ENCODE data around the gene GPC5.

The GPC5 gene

DNA sequence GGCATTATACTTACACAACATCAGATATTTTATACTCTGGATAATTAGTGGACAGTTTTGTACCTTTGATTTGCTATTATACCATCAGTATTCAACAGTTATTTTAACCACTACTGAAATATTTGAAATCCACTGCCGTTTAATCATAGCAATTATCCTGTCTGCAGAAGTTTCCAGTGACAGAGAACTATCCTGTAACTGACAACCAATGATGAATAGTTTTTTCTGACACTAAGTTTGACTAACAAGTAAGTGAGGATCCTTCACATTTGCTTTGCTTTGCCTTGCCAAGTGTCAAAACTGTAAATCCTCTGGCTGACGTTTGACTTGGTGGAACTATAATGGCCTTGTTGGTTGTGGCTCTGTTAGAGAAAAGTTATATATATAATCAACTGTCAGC lies 410.7 kb downstream of the GPC5 start:
- TF ChIP-seq, protein P1, sequence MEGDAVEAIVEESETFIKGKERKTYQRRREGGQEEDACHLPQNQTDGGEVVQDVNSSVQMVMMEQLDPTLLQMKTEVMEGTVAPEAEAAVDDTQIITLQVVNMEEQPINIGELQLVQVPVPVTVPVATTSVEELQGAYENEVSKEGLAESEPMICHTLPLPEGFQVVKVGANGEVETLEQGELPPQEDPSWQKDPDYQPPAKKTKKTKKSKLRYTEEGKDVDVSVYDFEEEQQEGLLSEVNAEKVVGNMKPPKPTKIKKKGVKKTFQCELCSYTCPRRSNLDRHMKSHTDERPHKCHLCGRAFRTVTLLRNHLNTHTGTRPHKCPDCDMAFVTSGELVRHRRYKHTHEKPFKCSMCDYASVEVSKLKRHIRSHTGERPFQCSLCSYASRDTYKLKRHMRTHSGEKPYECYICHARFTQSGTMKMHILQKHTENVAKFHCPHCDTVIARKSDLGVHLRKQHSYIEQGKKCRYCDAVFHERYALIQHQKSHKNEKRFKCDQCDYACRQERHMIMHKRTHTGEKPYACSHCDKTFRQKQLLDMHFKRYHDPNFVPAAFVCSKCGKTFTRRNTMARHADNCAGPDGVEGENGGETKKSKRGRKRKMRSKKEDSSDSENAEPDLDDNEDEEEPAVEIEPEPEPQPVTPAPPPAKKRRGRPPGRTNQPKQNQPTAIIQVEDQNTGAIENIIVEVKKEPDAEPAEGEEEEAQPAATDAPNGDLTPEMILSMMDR (IDR thresholded peaks at IDR 0.05; ENCODE audit: low read depth, low read length) = no peak
- no peak overlapping the region for H3K4me3 ChIP-seq (ENCODE audit: low read depth, low read length)
- no peak for DNase-seq (ENCODE audit: low read depth, low spot score)
- in situ Hi-C loops (cut with HindIII; ENCODE audit: low sequenced_read_pairs) = no loop called here

DNA sequence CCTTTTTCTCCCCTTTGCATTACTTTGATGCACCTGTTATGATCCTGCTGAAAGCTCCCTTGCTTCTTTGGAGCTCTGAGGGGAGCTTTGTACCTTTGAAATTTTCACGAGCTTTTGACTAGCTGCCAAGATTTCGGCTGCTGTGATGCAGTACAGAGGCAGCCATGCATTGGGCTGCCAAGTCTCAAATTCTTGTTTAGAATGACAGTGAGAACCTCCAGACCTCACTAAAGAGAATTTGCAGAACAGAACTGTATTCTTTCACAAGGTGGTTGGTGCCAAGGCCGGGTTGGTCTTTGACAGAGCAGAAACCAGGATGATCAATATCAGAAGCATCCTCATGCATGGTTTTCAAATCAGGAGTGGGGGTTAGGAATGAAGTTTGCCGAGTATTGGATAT lies 414.8 kb downstream of the GPC5 start:
- no peak overlapping the region for H3K4me3 ChIP-seq (ENCODE audit: low read depth, low read length)
- TF ChIP-seq, protein P1 (IDR thresholded peaks at IDR 0.05; ENCODE audit: low read depth, low read length) = no peak
- in situ Hi-C loops (cut with HindIII; ENCODE audit: low sequenced_read_pairs) = no loop called here
- no peak for DNase-seq (ENCODE audit: low read depth, low spot score)

DNA sequence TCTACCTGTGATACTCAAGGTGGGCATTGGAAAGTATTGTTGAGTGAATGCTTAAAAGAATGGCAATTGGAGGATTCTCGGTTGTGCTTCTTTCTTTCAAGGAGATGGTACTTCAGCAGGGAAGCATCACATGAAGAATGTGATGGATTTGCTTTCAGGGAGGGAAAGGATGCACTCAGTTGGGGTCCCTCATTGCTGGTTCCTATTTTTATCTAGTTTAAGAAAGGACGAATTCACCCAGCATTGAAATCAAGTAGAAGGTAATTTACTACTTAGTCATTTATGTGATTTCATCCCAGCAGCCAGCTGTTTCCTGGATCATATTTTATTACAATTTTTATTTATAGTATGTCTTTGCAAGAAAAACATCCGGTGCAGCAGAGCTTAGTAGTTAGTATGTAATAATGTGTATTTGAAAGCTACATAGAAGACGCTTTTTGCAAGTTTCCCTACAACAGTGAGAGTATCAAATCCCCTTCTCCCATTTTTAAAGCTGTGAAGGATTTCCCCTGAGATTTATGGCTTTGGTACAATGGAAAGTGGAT lies 417.9 kb downstream of the GPC5 start:
- DNase-seq (ENCODE audit: low read depth, low spot score) = no peak
- TF ChIP-seq, protein P1 (IDR thresholded peaks at IDR 0.05; ENCODE audit: low read depth, low read length) = no peak
- H3K4me3 ChIP-seq (ENCODE audit: low read depth, low read length) = no peak overlapping the region
- in situ Hi-C loops (cut with HindIII; ENCODE audit: low sequenced_read_pairs) = no loop called here

DNA sequence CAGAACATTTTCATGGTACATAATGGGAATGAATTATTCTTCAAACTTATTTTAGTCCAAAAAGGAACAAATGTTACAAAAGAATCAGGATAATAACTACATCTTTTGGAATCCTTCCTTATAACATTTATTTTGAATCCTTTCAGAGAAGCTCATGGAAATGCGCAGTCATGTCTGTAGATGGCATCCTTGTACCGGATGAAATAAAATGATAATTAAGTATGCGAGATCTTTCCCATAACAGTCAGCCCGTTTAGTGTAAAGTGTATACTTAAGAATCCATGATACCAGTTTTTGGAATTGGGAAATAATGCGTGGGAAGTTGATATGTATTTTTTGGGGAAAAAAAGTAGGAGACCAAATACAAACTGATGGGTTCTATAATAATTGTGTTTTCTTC lies 418.8 kb downstream of the GPC5 start:
- TF ChIP-seq, protein P1 (IDR thresholded peaks at IDR 0.05; ENCODE audit: low read depth, low read length) = peak; percentile 39
- DNase-seq (ENCODE audit: low read depth, low spot score) = peak; percentile 40
- in situ Hi-C loops (cut with HindIII; ENCODE audit: low sequenced_read_pairs) = no loop called here
- no peak overlapping the region for H3K4me3 ChIP-seq (ENCODE audit: low read depth, low read length)

DNA sequence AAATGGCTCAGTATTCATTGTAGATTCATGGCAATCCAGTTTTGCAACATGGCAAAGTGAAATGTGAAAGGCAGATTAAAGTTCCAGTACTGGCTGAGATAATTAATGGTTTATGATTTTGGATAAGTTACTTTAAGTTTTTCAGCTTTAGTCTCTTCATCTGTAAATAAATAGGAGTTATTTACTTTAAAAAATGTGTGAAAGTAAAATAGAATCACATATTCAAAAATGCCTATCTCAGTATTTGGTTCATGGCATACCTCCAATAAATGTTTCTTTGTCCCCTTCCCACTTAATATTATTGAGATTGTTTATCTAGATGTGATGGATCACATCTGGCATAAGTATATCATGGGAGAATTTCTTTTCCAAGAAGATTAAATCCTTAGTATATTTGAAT lies 426.0 kb downstream of the GPC5 start:
- in situ Hi-C loops (cut with HindIII; ENCODE audit: low sequenced_read_pairs) = no loop called here
- H3K4me3 ChIP-seq (ENCODE audit: low read depth, low read length) = no peak overlapping the region
- TF ChIP-seq, protein P1 (IDR thresholded peaks at IDR 0.05; ENCODE audit: low read depth, low read length) = no peak
- DNase-seq (ENCODE audit: low read depth, low spot score) = no peak

DNA sequence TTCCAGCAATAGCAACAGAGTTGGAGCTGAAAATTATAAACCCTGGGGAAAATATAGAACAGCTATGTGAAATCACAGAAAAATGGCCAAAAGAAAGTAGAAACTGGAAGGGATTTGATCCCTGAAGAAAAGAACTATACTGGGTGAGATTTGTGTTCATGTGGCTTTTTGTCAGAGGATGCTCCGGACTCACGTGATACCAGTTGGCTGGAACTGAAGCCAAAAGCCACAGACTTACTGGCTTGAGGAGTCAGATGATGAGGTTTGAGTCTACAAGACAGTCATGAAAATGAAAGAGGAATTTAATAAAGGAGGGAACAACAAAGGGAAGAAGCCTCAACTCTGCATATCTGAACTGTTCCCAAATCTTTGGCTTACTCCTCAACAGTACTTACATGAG lies 427.1 kb downstream of the GPC5 start:
- DNase-seq (ENCODE audit: low read depth, low spot score) = no peak
- in situ Hi-C loops (cut with HindIII; ENCODE audit: low sequenced_read_pairs) = no loop called here
- no peak overlapping the region for H3K4me3 ChIP-seq (ENCODE audit: low read depth, low read length)
- TF ChIP-seq, protein P1 (IDR thresholded peaks at IDR 0.05; ENCODE audit: low read depth, low read length) = no peak

DNA sequence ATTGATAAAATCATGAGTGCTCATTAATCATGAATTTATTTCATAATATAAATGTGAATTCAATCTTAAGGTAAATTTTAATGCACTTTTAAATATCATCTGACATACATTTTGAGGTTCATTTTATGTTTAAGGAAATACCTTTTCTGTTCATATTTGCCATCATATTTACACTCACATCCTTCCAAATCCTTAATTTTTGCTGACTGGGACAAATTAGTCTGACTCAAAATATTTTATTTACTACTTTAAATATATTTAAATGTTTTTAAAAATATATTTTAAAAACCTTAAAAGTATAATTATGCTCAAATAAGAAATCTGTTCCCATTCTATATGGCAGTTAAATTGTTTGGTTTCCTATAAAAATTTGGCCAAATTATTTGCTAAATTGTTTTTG lies 438.1 kb downstream of the GPC5 start:
- TF ChIP-seq, protein P1 (IDR thresholded peaks at IDR 0.05; ENCODE audit: low read depth, low read length) = no peak
- H3K4me3 ChIP-seq (ENCODE audit: low read depth, low read length) = no peak overlapping the region
- in situ Hi-C loops (cut with HindIII; ENCODE audit: low sequenced_read_pairs) = no loop called here
- no peak for DNase-seq (ENCODE audit: low read depth, low spot score)
